ENCODE results near the gene AFAP1.

AFAP1 gene

DNA sequence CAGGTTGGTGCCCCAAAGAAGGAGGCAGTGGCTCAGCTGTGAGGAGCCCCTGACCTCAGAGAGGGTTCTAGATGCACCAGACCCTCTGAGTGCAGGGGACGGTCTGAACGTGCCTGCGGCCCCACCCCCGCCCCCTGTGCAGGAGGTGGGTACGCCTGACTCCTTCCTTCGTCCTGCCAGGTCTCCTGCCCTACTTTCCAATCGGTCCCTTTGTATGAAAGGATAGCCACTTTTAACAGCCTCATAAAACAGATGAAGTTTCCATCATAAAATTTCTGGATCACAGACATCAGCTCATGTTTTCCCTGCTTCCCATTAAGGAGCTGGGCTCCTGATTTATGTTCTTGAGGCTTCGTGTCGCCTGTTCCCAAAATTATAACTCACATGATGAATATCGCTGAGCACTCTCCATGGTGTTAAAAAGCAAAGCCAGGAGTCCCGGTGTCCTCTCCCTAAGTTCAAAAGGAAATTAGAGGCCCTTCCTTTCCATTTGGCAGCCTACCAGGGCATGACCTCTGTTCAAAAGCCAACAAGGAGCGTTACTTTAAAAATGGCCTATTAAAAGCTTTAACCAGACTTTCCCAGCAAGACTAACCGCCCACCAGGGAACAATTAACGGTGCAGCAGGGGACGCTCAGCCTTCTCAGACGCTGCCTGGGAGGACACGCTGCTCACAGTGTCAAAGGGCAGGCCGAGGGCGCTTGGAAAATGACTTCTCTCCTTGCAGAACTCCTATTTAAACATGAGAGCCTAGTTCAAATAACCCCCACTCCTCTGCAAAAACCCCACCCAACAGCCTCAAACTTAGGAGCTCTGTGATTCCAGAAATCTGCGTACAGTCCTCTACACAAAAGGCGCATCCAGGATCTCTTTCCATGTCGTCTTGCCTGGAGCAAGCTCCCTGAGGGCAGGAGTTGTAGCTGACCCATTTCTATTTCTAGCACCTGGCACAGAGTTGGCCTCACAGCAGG is 181.9 kb downstream of the AFAP1 start:
- peak overlapping the region; percentile 90 for H3K27ac Mint-ChIP-seq
- peaks cover 41% of the 10 kb centered on the region for H3K4me1 Mint-ChIP-seq
- H3K27me3 Mint-ChIP-seq, result no peaks in the 10 kb centered on the region
- no peaks in the 10 kb centered on the region for H3K9me3 Mint-ChIP-seq
- no peaks in the 10 kb centered on the region for H3K36me3 Mint-ChIP-seq
- H3K4me3 Mint-ChIP-seq, result no peak overlapping the region

- H3K4me1 Mint-ChIP-seq, result peaks cover 37% of the 10 kb centered on the region
- no peak overlapping the region for H3K27ac Mint-ChIP-seq
- no peak overlapping the region for H3K4me3 Mint-ChIP-seq
Observed at GRCh38 chr4:7756561-7757355, 182.9 kb downstream of the AFAP1 start.

GRCh38 chr4:7756071-7756470 is 183.6 kb downstream of the AFAP1 start:
- Mint-ChIP-seq H3K4me3 (no peak overlapping the region), H3K9me3 (no peaks in the 10 kb centered on the region), H3K27me3 (no peaks in the 10 kb centered on the region), H3K4me1 (peaks cover 35% of the 10 kb centered on the region), H3K27ac (no peak overlapping the region), H3K36me3 (no peaks in the 10 kb centered on the region)

More at GRCh38 chr4:7756561-7757355, 182.9 kb downstream of the AFAP1 start:
- H3K36me3 Mint-ChIP-seq, result no peaks in the 10 kb centered on the region
- H3K9me3 Mint-ChIP-seq, result no peaks in the 10 kb centered on the region
- no peaks in the 10 kb centered on the region for H3K27me3 Mint-ChIP-seq

- H3K27me3 Mint-ChIP-seq, result no peaks in the 10 kb centered on the region
- no peaks in the 10 kb centered on the region for H3K9me3 Mint-ChIP-seq
- H3K4me3 Mint-ChIP-seq, result no peak overlapping the region
- peaks cover 39% of the 10 kb centered on the region for H3K4me1 Mint-ChIP-seq
- no peaks in the 10 kb centered on the region for H3K36me3 Mint-ChIP-seq
- no peak overlapping the region for H3K27ac Mint-ChIP-seq
Observed at GRCh38 chr4:7755561-7755960, 184.1 kb downstream of the AFAP1 start.

DNA sequence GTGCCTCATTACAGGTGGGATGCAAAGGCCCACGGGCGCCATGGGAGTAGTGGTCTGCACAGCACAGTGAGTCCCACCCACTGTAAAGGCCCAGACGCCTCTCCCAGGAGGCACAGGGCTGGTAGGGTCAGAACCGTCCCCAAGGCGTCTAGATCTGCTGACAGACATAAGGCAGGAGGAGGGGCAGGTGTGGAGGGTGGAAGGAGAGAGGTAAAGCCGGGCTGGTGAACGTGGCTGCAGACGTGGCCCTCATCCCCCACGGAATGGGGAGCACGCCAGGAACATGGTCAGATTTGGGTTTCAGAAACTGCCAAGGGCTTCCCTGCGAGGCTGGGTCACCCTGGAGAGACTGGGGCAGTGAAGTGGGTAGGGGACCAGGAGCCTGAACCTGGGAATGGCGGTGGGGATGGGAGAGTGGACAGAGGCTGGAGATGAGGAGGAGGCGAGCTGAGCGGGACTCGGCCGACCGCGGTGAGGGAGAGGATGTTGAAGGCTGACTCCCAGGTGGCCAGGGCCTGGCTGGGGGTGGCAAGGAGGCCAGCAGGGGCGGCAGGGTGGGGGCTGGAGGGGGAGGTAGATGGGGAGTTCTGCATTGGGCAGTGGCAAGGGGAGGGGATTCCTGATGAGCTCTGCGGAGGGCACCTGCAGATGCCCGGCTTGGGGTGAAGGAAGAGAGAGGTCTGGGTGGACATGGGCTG is 184.9 kb downstream of the AFAP1 start:
- H3K4me3 Mint-ChIP-seq, result no peak overlapping the region
- peaks cover 40% of the 10 kb centered on the region for H3K4me1 Mint-ChIP-seq
- no peaks in the 10 kb centered on the region for H3K9me3 Mint-ChIP-seq
- no peak overlapping the region for H3K27ac Mint-ChIP-seq
- H3K36me3 Mint-ChIP-seq, result no peaks in the 10 kb centered on the region
- no peaks in the 10 kb centered on the region for H3K27me3 Mint-ChIP-seq

GRCh38 chr4:7753931-7754465 is 185.7 kb downstream of the AFAP1 start:
- no peaks in the 10 kb centered on the region for H3K9me3 Mint-ChIP-seq
- H3K4me3 Mint-ChIP-seq, result no peak overlapping the region

GRCh38 chr4:7753271-7753670 is 186.4 kb downstream of the AFAP1 start:
- Mint-ChIP-seq H3K4me1 (peaks cover 42% of the 10 kb centered on the region), H3K4me3 (no peak overlapping the region), H3K27me3 (no peaks in the 10 kb centered on the region)

More at GRCh38 chr4:7753931-7754465, 185.7 kb downstream of the AFAP1 start:
- H3K27me3 Mint-ChIP-seq, result no peaks in the 10 kb centered on the region
- H3K36me3 Mint-ChIP-seq, result no peaks in the 10 kb centered on the region
- H3K4me1 Mint-ChIP-seq, result peaks cover 40% of the 10 kb centered on the region
- no peak overlapping the region for H3K27ac Mint-ChIP-seq

GRCh38 chr4:7752649-7753048 is 187.0 kb downstream of the AFAP1 start:
- Mint-ChIP-seq H3K4me3 (no peak overlapping the region), H3K36me3 (no peaks in the 10 kb centered on the region), H3K4me1 (peaks cover 37% of the 10 kb centered on the region), H3K27me3 (no peaks in the 10 kb centered on the region), H3K27ac (no peak overlapping the region), H3K9me3 (no peaks in the 10 kb centered on the region)

More at GRCh38 chr4:7753271-7753670, 186.4 kb downstream of the AFAP1 start:
- Mint-ChIP-seq H3K36me3 (no peaks in the 10 kb centered on the region), H3K9me3 (no peaks in the 10 kb centered on the region), H3K27ac (no peak overlapping the region)

- Mint-ChIP-seq H3K36me3 (no peaks in the 10 kb centered on the region), H3K9me3 (no peaks in the 10 kb centered on the region), H3K27ac (no peak overlapping the region), H3K4me1 (peaks cover 32% of the 10 kb centered on the region), H3K27me3 (no peaks in the 10 kb centered on the region), H3K4me3 (no peak overlapping the region)
Observed at GRCh38 chr4:7750972-7751371, 188.7 kb downstream of the AFAP1 start.

DNA sequence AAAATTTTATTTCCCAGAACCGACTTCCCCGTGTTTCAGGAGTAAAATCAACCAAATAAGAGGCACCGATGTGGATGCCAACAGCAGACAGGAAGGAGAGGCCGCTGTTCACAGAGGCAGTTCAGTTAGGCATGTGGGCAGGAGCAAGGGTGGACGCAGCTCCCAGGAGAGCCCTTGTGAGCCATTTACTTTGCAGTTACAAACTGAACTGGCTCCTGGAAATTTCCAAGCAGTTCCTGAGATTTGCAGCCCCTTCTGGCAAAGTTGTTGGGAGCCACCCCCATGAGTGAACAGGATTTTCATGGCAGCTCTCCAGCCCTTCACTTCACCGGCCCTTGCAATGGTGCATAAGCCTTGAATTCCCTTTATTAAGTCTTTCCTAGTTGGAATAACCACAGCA is 189.1 kb downstream of the AFAP1 start:
- Mint-ChIP-seq H3K4me3 (no peak overlapping the region), H3K27ac (peak overlapping the region; percentile 5), H3K27me3 (no peaks in the 10 kb centered on the region), H3K4me1 (peaks cover 32% of the 10 kb centered on the region), H3K36me3 (no peaks in the 10 kb centered on the region), H3K9me3 (no peaks in the 10 kb centered on the region)

DNA sequence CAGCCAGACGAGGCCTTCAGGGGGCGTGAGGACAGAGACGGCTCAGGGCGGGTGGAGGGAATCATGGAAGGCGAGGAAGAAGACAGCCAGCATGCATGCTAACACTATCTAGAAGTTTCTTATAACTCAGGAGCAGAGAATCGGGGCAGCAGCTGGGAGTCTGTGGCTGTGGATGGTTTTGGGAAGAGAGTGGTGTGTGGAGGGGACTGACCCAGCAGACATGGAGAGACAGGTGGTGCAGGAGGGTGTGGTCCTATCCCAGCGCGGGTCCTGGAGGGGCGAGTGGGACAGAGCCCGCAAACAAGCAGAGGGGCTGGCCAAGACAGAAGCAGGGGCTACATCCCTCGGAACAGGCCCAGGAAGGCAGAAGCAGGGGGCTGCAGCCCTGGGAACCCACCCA is 192.1 kb downstream of the AFAP1 start:
- Mint-ChIP-seq H3K9me3 (no peaks in the 10 kb centered on the region), H3K36me3 (no peaks in the 10 kb centered on the region), H3K27me3 (no peaks in the 10 kb centered on the region), H3K4me1 (peaks cover 37% of the 10 kb centered on the region), H3K4me3 (no peak overlapping the region), H3K27ac (no peak overlapping the region)

DNA sequence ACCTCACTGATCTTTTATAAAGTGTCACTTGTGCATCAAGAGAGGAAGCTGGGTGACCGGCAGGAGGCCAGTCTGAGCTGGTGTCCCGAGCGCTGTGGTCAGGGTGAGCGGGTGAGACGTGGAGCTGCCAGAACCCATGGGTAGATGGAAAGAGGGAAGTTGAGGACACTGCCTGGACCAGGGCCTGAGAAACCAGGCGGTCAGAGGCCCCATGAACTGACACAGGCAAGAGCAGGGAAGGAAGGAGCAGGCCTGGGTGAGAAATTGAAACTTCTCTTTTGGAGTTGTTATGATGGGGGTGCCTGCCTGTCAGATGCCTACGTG is 192.6 kb downstream of the AFAP1 start:
- no peaks in the 10 kb centered on the region for H3K9me3 Mint-ChIP-seq
- peaks cover 37% of the 10 kb centered on the region for H3K4me1 Mint-ChIP-seq
- H3K27ac Mint-ChIP-seq, result no peak overlapping the region

GRCh38 chr4:7746351-7747061 is 193.2 kb downstream of the AFAP1 start:
- Mint-ChIP-seq H3K36me3 (no peaks in the 10 kb centered on the region), H3K4me3 (no peak overlapping the region), H3K4me1 (peaks cover 37% of the 10 kb centered on the region), H3K27ac (no peak overlapping the region), H3K27me3 (no peaks in the 10 kb centered on the region), H3K9me3 (no peaks in the 10 kb centered on the region)

More for the DNA sequence above, 192.6 kb downstream of the AFAP1 start:
- Mint-ChIP-seq H3K36me3 (no peaks in the 10 kb centered on the region), H3K4me3 (no peak overlapping the region), H3K27me3 (no peaks in the 10 kb centered on the region)

GRCh38 chr4:7745301-7745885 is 194.3 kb downstream of the AFAP1 start:
- Mint-ChIP-seq H3K4me3 (no peak overlapping the region), H3K36me3 (no peaks in the 10 kb centered on the region), H3K9me3 (no peaks in the 10 kb centered on the region), H3K27ac (no peak overlapping the region), H3K4me1 (peaks cover 27% of the 10 kb centered on the region), H3K27me3 (no peaks in the 10 kb centered on the region)

Measured in activated naive CD4-positive, alpha-beta T cell treated with anti-CD3 and anti-CD28 coated beads, Interleukin-2, amount 50 U/mL, for 24 hours (primary cell).